IMR-90 (cell line): ENCODE measurements around the gene GTF2A2. TPM values are rescaled to one million over a fixed set of nuclear protein-coding genes. Genes with fewer than 3 reads are reported as not detected.

Source experiments
- ATAC-seq: fragments of 200-7000 bp; cut with Tn5 transposase; 2 replicates; pipeline ENCODE4 v1.9.1; 2020; ENCODE audit warnings: low read depth, mild to moderate bottlenecking, moderate library complexity
- BruUV-seq: library from RNA; stranded (reverse); fragments of 400-500 nt; replicated peaks from 2 replicates; lab custom pipeline; 2021; lab: Mats Ljungman, UMichigan
- CTCF ChIA-PET: fragments of 300-600 bp; formaldehyde crosslinking; extraction: SDS; loops from one replicate; lab custom pipeline; 2021; ENCODE audit warnings: antibody characterized with exemption; lab: Yijun Ruan, JAX
- POLR2A ChIA-PET: fragments of 300-600 bp; sonication (Branson Sonifier 250); formaldehyde crosslinking; loops from one replicate; lab custom pipeline; 2022; ENCODE audit warnings: antibody characterized with exemption; ENCODE audit not compliant: unreplicated experiment; lab: Charles Lee
- DNase-seq: peaks from one replicate; pipeline ENCODE4 v3.0.0; 2013
- H2AFZ ChIP-seq: replicated peaks from 2 replicates; pipeline ENCODE3; 2013; ENCODE audit warnings: low read length, mild to moderate bottlenecking; ENCODE audit not compliant: poor library complexity
- H2AK5ac ChIP-seq: 2 replicates; pipeline ENCODE4 v1.6.1; 2013; ENCODE audit warnings: low read depth, low read length, inconsistent platforms
- H2AK9ac ChIP-seq: replicated peaks from 2 replicates; pipeline ENCODE3; 2013; ENCODE audit warnings: mild to moderate bottlenecking, low read depth, low read length, moderate library complexity; ENCODE audit not compliant: poor library complexity
- H2BK120ac ChIP-seq: 2 replicates; pipeline ENCODE4 v1.6.1; 2013; ENCODE audit warnings: low read depth, low read length, inconsistent platforms
- H2BK15ac ChIP-seq: 3 replicates; pipeline ENCODE4 v1.6.1; 2013; ENCODE audit warnings: low read depth, low read length, inconsistent platforms
- H2BK20ac ChIP-seq: 2 replicates; pipeline ENCODE4 v1.6.1; 2013; ENCODE audit warnings: low read depth, mild to moderate bottlenecking, inconsistent platforms, low read length, moderate library complexity
- H2BK5ac ChIP-seq: 2 replicates; pipeline ENCODE4 v1.6.1; 2013; ENCODE audit warnings: mild to moderate bottlenecking, low read depth, low read length, inconsistent platforms; ENCODE audit not compliant: poor library complexity, severe bottlenecking
- H3K14ac ChIP-seq: replicated peaks from 2 replicates; pipeline ENCODE4 v1.6.1; 2013; ENCODE audit warnings: low read depth, low read length, inconsistent platforms
- H3K18ac ChIP-seq: 2 replicates; pipeline ENCODE4 v1.6.1; 2013; ENCODE audit warnings: low read depth, low read length, control low read depth
- H3K23ac ChIP-seq: 2 replicates; pipeline ENCODE4 v1.6.1; 2013; ENCODE audit warnings: low read depth, low read length, inconsistent platforms
- H3K27ac ChIP-seq: 2 replicates; pipeline ENCODE4 v1.5.1; 2013; ENCODE audit warnings: mild to moderate bottlenecking, control low read depth, low read length; ENCODE audit not compliant: insufficient read depth
- H3K27me3 ChIP-seq: 2 replicates; pipeline ENCODE4 v1.6.1; 2013; ENCODE audit warnings: low read length; ENCODE audit not compliant: control insufficient read depth, insufficient read depth
- H3K36me3 ChIP-seq: 2 replicates; pipeline ENCODE4 v1.6.1; 2013; ENCODE audit warnings: low read length, mixed read lengths; ENCODE audit not compliant: control insufficient read depth, insufficient read depth
- H3K4ac ChIP-seq: 2 replicates; pipeline ENCODE4 v1.6.1; 2013; ENCODE audit warnings: low read depth, low read length, inconsistent platforms
- H3K4me1 ChIP-seq: 2 replicates; pipeline ENCODE4 v1.6.1; 2013; ENCODE audit warnings: low read length, mixed read lengths; ENCODE audit not compliant: control insufficient read depth, insufficient read depth
- H3K4me2 ChIP-seq: 2 replicates; pipeline ENCODE4 v1.6.1; 2013; ENCODE audit warnings: low read depth, mild to moderate bottlenecking, control low read depth, low read length, moderate library complexity
- H3K4me3 ChIP-seq: 2 replicates; pipeline ENCODE4 v1.5.1; 2013; ENCODE audit warnings: low read depth, mild to moderate bottlenecking, control low read depth, low read length, moderate library complexity; ENCODE audit not compliant: insufficient read depth
- H3K56ac ChIP-seq: 2 replicates; pipeline ENCODE4 v1.6.1; 2013; ENCODE audit warnings: low read length, inconsistent platforms; ENCODE audit not compliant: insufficient read depth; ENCODE audit errors: extremely low read depth
- H3K79me1 ChIP-seq, 2 experiments: 2 replicates each; pipeline ENCODE4 v1.6.1; 2013; ENCODE audit warnings: low read length in 2 of 2, inconsistent platforms in 1 of 2, low read depth in 1 of 2
- H3K9ac ChIP-seq: 2 replicates; pipeline ENCODE4 v1.6.1; 2013; ENCODE audit warnings: low read depth, low read length, control low read depth
- H3K9me1 ChIP-seq: 2 replicates; pipeline ENCODE4 v1.6.1; 2013; ENCODE audit warnings: low read length, inconsistent platforms; ENCODE audit not compliant: insufficient read depth
- H3K9me3 ChIP-seq: 2 replicates; pipeline ENCODE4 v1.6.1; 2013; ENCODE audit warnings: low read length; ENCODE audit not compliant: control insufficient read depth, insufficient read depth
- H4K20me1 ChIP-seq: 2 replicates; pipeline ENCODE4 v1.6.1; 2013; ENCODE audit warnings: low read length, inconsistent platforms; ENCODE audit not compliant: insufficient read depth
- H4K5ac ChIP-seq: 2 replicates; pipeline ENCODE4 v1.6.1; 2013; ENCODE audit warnings: mild to moderate bottlenecking, low read depth, low read length, control low read depth
- H4K8ac ChIP-seq, 2 experiments: 2 replicates each; pipeline ENCODE4 v1.6.1; 2013; ENCODE audit warnings: low read depth in 2 of 2, low read length in 2 of 2, control low read depth in 1 of 2, inconsistent platforms in 1 of 2
- H4K91ac ChIP-seq: 2 replicates; pipeline ENCODE4 v1.6.1; 2013; ENCODE audit warnings: low read depth, low read length, inconsistent platforms; ENCODE audit not compliant: insufficient read depth
- BHLHE40 ChIP-seq: fragments of 150-350 bp; IDR thresholded peaks from 2 replicates; pipeline ENCODE4 v1.6.1; 2016; ENCODE audit warnings: mild to moderate bottlenecking, low read depth, low read length
- CEBPB ChIP-seq: IDR thresholded peaks from 2 replicates; pipeline ENCODE4 v1.6.1; 2012; ENCODE audit warnings: low read depth, low read length, improper control_type of control experiment
- CHD1 ChIP-seq: IDR thresholded peaks from 2 replicates; pipeline ENCODE4 v1.6.1; 2012; ENCODE audit warnings: low read depth, low read length, improper control_type of control experiment
- FOS ChIP-seq: fragments of 150-350 bp; IDR thresholded peaks from 2 replicates; pipeline ENCODE4 v1.6.1; 2016; ENCODE audit warnings: low read depth, low read length
- MAFK ChIP-seq: IDR thresholded peaks from 2 replicates; pipeline ENCODE4 v1.6.1; 2012; ENCODE audit warnings: low read depth, low read length, improper control_type of control experiment
- MAZ ChIP-seq: IDR thresholded peaks from 2 replicates; pipeline ENCODE4 v1.6.1; 2012; ENCODE audit warnings: low read depth, mild to moderate bottlenecking, low read length, improper control_type of control experiment, moderate library complexity, borderline replicate concordance
- MXI1 ChIP-seq: IDR thresholded peaks from 2 replicates; pipeline ENCODE4 v1.6.1; 2012; ENCODE audit warnings: low read depth, mild to moderate bottlenecking, low read length, moderate library complexity, borderline replicate concordance
- NFE2L2 ChIP-seq: fragments of 150-350 bp; IDR thresholded peaks from 2 replicates; pipeline ENCODE4 v1.6.1; 2016; ENCODE audit warnings: low read depth, mild to moderate bottlenecking, low read length
- POLR2A ChIP-seq: IDR thresholded peaks from 2 replicates; pipeline ENCODE4 v1.6.1; 2012; ENCODE audit warnings: mild to moderate bottlenecking, low read depth, low read length
- RAD21 ChIP-seq: IDR thresholded peaks from 2 replicates; pipeline ENCODE4 v1.6.1; 2012; ENCODE audit warnings: low read length, improper control_type of control experiment
- RCOR1 ChIP-seq: IDR thresholded peaks from 2 replicates; pipeline ENCODE4 v1.6.1; 2012; ENCODE audit warnings: mild to moderate bottlenecking, low read length, improper control_type of control experiment; ENCODE audit not compliant: insufficient replicate concordance
- RFX5 ChIP-seq: IDR thresholded peaks from 2 replicates; pipeline ENCODE4 v1.8.0; 2012; ENCODE audit warnings: low read depth, mild to moderate bottlenecking, low read length, moderate library complexity
- SMC3 ChIP-seq: fragments of 150-350 bp; IDR thresholded peaks from 2 replicates; pipeline ENCODE4 v1.6.1; 2016; ENCODE audit warnings: low read depth, mild to moderate bottlenecking, antibody characterized with exemption, low read length, moderate library complexity
- WGBS, 2 experiments: methylation state at CpG; one replicate each; pipeline versions ENCODE4 v1.1.5 to v1.1.7; 2013; ENCODE audit warnings: missing lambda C conversion rate in 2 of 2; ENCODE audit not compliant: insufficient read length in 1 of 2; ENCODE audit errors: extremely low coverage in 2 of 2; 5-methylcytosine and 5-hydroxymethylcytosine counted together
- dilution Hi-C: fragments of 300-500 bp; cut with HindIII; formaldehyde crosslinking; loops from one replicate; pipeline ENCODE4 v1.14.3; 2018; ENCODE audit warnings: low sequenced_read_pairs; ENCODE audit not compliant: unreplicated experiment
- in situ Hi-C: fragments of 300-500 bp; cut with MboI; formaldehyde crosslinking; loops from 3 replicates; pipeline ENCODE4 v1.14.3; 2019; ENCODE audit warnings: low sequenced_read_pairs, inconsistent platforms, mixed read lengths
- intact Hi-C: fragments of 100-400 bp; cut with micrococcal nuclease; formaldehyde crosslinking; loops from 2 replicates; pipeline ENCODE4 v1.10.0; 2022
- polyA plus RNA-seq, 3 experiments: library from polyadenylated mRNA; depleted of rRNA; stranded (reverse); fragments of >200 nt; gene quantifications; 2 replicates each; pipeline ENCODE4 v1.2.3, GENCODE V29; 2012; ENCODE audit warnings: low replicate concordance in 1 of 3
- total RNA-seq: library from RNA; depleted of rRNA; stranded (reverse); fragments of >200 nt; gene quantifications from 2 replicates; pipeline ENCODE4 v1.2.3, GENCODE V29; 2012
- TF ChIP-seq, protein P1 (sequence below): fragments of 150-350 bp; IDR thresholded peaks from 2 replicates; pipeline ENCODE4 v1.6.1; 2016; ENCODE audit warnings: low read depth, mild to moderate bottlenecking, low read length, moderate library complexity, borderline replicate concordance
- TF ChIP-seq, protein P2 (sequence below): fragments of 150-350 bp; IDR thresholded peaks from 2 replicates; pipeline ENCODE4 v1.6.1; 2017; ENCODE audit warnings: mild to moderate bottlenecking, antibody characterized with exemption, low read length, low read depth
- TF ChIP-seq, protein P3 (sequence below): conservative IDR thresholded peaks from 2 replicates; pipeline ENCODE4 v1.5.1; 2012; ENCODE audit warnings: mild to moderate bottlenecking, low read depth, low read length, improper control_type of control experiment

The GTF2A2 gene
- total and polyA plus RNA-seq, 2 of the 4 experiments (the other 2 are of a cell fraction) = 10.2 to 29.9 TPM

DNA sequence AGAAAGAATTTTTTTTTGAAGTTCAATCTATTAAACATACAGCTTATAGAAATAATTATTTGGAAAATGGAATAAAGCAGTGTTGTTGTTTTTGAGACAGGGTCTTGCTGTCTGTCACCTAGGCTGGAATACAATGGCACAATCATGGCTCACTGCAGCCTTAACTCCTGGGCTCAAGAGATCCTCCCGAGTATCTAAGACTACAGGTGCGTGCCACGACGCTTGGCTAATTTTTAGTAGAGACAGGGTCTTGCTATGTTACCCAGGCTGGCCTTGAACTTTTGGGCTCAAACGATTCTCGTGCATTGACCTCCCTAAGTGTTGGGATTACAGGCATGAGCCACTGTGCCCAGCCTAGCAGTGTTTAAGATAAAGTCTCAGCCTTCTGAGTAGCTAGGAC, 23.0 kb upstream of the GTF2A2 start:
- no peak overlapping the region for H2BK120ac ChIP-seq
- H3K4me3 ChIP-seq = no peak overlapping the region
- H3K23ac ChIP-seq = no peak overlapping the region
- POLR2A ChIA-PET = interaction anchor here (0.6 kb wide), 1 partner anchor 756 kb away, joined by 4 read pairs; no protein-coding TSS in a partner anchor
- peaks cover 7% of the 10 kb centered on the region; the same call in 1 of the 2 replicates for H3K9me1 ChIP-seq
- TF ChIP-seq, protein P1, sequence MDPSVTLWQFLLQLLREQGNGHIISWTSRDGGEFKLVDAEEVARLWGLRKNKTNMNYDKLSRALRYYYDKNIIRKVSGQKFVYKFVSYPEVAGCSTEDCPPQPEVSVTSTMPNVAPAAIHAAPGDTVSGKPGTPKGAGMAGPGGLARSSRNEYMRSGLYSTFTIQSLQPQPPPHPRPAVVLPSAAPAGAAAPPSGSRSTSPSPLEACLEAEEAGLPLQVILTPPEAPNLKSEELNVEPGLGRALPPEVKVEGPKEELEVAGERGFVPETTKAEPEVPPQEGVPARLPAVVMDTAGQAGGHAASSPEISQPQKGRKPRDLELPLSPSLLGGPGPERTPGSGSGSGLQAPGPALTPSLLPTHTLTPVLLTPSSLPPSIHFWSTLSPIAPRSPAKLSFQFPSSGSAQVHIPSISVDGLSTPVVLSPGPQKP = no peak
- TF ChIP-seq MAZ (no peak), SMC3 (no peak), NFE2L2 (no peak), MXI1 (no peak), FOS (no peak), MAFK (no peak), RAD21 (no peak), RCOR1 (no peak), CHD1 (no peak), CEBPB (no peak), BHLHE40 (no peak), RFX5 (no peak), POLR2A (no peak)
- TF ChIP-seq, protein P2, sequence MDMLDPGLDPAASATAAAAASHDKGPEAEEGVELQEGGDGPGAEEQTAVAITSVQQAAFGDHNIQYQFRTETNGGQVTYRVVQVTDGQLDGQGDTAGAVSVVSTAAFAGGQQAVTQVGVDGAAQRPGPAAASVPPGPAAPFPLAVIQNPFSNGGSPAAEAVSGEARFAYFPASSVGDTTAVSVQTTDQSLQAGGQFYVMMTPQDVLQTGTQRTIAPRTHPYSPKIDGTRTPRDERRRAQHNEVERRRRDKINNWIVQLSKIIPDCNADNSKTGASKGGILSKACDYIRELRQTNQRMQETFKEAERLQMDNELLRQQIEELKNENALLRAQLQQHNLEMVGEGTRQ = no peak
- TF ChIP-seq, protein P3, sequence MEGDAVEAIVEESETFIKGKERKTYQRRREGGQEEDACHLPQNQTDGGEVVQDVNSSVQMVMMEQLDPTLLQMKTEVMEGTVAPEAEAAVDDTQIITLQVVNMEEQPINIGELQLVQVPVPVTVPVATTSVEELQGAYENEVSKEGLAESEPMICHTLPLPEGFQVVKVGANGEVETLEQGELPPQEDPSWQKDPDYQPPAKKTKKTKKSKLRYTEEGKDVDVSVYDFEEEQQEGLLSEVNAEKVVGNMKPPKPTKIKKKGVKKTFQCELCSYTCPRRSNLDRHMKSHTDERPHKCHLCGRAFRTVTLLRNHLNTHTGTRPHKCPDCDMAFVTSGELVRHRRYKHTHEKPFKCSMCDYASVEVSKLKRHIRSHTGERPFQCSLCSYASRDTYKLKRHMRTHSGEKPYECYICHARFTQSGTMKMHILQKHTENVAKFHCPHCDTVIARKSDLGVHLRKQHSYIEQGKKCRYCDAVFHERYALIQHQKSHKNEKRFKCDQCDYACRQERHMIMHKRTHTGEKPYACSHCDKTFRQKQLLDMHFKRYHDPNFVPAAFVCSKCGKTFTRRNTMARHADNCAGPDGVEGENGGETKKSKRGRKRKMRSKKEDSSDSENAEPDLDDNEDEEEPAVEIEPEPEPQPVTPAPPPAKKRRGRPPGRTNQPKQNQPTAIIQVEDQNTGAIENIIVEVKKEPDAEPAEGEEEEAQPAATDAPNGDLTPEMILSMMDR = no peak
- BruUV-seq = no TSS peak
- H2BK15ac ChIP-seq = no peak overlapping the region
- H4K8ac ChIP-seq = no peak overlapping the region
- H2BK5ac ChIP-seq = no peak overlapping the region
- H4K91ac ChIP-seq = no peak overlapping the region
- CTCF ChIA-PET = interaction anchor here (0.6 to 0.7 kb wide), 2 partner anchors 11 to 679 kb away, joined by 3 to 6 read pairs; no protein-coding TSS in a partner anchor
- no peak overlapping the region for H4K5ac ChIP-seq
- no peak overlapping the region for H2AK9ac ChIP-seq
- H3K36me3 ChIP-seq = peaks cover 33% of the 10 kb centered on the region
- H4K20me1 ChIP-seq = peaks cover 22% of the 10 kb centered on the region
- H3K4ac ChIP-seq = no peak overlapping the region
- intact Hi-C loops (loop anchor here (10.0 kb wide), 1 partner anchor 794 kb away; the partner anchor contains the start of gene ICE2), in situ Hi-C loops (loop anchor here (25.0 kb wide), 1 partner anchor 757 kb away; no protein-coding TSS in a partner anchor), dilution Hi-C loops (no loop called here)
- H3K27ac ChIP-seq = no peak overlapping the region
- peaks cover 9 to 19% of the 10 kb centered on the region in 2 experiments for H3K79me1 ChIP-seq
- H3K9me3 ChIP-seq = no peaks in the 10 kb centered on the region
- no peaks in the 10 kb centered on the region for H3K27me3 ChIP-seq
- no peak overlapping the region for H2BK20ac ChIP-seq
- H2AK5ac ChIP-seq = no peak overlapping the region
- H3K4me2 ChIP-seq = no peak overlapping the region
- ATAC-seq (no peak), DNase-seq (no peak)
- no peaks in the 10 kb centered on the region for H3K4me1 ChIP-seq
- H3K56ac ChIP-seq = no peak overlapping the region
- H3K14ac ChIP-seq = no peak overlapping the region
- H3K18ac ChIP-seq = no peak overlapping the region
- H3K9ac ChIP-seq = no peak overlapping the region
- 90% methylated on average over 2 of the region's 6 CpGs; no CpG with 5 or more reads in 1 of the 2 experiments for WGBS, 2 experiments
- H2AFZ ChIP-seq = no peak overlapping the region
